GM19328 (cell line): ENCODE results near the gene RASGRP1.

Experiments
- ATAC-seq: cut with Tn5 transposase; IDR thresholded peaks from one replicate; pipeline ENCODE4 v1.9.1; 2021; ENCODE audit warnings: mild to moderate bottlenecking, moderate library complexity; ENCODE audit not compliant: unreplicated experiment

RASGRP1 gene

DNA sequence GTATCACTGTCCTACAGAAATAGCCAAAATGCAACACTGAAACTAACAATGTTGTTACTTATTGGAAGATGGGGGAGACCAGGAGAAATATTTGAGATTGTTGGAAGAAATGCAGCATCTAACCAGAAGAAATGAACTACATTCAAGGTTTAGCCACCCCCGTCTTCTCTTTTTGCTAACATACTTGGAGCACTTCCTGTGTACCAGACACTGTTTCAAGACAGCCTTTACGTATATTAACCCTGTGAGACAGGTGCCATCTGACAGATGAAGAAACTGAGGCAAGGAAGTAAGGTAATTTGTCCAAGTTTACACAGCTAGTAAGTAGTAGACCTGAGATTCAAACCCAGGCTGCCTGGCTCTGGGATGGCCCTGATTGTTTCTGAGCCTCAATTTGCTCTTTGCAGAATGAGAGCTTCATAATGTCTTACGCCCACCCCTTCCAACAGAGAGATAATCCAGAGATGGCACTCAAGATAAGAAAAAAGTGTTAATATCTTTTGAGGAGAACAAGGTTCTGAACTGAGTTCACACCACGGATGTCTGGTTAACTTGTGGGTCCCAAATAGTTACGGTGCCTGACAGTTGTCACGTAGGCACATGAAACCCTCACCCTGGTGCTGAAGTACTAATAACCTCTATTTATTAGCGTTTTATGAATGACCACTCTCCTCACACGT lies 26.1 kb downstream of the RASGRP1 start:
- no peak for ATAC-seq

DNA sequence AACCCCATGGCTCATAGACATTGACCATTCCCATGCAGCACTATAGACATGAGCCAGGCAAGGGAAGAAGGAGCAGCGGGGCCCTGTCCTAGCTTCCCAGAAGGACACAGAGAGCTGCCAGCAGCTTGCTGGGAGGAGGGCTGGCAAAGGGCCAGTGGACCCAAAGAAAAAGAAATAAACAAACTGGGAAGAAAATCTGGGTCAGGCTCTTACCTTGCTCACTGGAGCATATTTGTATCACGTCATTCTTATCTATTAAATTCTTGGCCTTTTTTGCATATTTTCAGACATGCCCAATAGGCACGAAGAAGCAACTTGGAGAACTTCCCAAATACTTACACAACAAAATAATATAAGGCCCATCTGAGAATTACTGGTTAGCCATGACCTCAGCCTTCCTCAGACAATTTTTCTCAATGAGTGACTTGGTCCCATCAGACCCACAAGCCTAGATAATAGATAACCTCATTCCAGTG lies 28.4 kb downstream of the RASGRP1 start:
- ATAC-seq: no peak

DNA sequence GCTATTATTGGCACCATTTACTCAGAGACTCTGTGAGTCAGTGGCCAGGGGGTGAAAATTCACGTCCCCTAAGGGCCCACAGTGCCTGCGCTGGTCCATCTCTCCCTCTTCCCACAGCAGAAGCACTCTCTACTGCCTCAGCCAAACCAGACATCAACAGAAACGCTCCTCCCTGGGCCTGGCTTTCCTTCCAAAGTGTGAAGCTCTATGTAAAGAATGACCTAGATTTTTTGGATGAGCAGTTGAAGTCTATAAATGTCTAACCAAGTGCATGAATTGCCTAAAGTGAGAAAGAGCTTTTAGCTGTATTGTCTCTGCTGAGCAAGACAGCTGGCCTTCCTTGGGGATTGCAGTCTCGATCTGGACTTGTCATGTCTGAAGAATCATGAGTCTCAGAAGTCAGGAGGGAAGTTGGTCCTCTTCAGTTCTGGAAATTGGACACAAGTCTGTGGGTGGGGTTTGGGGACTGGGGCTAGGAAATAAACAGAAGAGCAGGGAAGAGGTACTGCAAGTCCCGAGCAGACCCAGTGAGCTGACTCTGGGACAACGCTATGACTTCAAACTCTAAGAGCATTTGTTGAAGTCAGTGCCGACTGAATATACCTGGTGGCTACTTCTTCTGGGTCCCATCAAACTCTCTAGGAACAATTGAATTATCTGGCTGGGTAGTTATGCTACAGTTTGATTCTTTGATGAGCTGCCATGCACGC lies 29.0 kb downstream of the RASGRP1 start:
- no peak for ATAC-seq

DNA sequence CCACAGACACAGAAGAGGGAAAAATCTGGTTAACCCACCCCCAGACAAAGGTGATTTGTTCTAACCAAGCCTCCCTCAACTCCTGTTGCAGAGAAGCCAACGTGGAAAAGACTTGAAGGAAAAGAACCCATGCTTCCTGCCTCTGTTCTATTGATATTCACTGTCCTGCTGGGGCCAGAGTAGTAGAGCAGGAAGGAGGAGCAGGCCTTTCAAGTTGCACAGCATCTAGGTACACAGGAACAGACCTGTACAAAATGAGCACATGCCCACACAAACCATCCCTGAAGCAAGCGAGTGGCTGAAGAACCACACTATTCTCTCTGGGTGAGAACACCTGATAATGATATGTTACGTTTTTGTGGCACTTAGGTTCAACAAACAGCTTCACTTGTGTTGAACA lies 29.9 kb downstream of the RASGRP1 start:
- no peak for ATAC-seq

DNA sequence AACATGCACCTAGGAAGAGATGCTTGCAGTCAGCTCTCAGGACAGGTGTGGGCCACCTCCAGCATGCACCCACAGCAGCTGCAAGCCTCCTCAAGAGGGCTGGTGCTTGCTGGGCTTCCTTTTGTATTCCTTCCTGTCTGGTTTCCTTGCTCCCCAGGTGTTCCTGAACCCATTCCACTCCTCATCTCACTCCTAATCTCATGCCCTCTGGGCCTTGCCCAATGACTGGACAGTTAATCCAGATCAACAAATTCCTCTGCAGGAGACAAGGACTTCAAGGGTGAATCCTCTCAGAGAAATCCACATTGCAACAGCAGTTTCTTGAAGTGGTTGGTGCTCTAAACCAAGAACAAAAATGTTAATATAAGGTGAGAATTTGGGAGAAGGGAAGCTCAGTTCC lies 30.7 kb downstream of the RASGRP1 start:
- no peak for ATAC-seq

DNA sequence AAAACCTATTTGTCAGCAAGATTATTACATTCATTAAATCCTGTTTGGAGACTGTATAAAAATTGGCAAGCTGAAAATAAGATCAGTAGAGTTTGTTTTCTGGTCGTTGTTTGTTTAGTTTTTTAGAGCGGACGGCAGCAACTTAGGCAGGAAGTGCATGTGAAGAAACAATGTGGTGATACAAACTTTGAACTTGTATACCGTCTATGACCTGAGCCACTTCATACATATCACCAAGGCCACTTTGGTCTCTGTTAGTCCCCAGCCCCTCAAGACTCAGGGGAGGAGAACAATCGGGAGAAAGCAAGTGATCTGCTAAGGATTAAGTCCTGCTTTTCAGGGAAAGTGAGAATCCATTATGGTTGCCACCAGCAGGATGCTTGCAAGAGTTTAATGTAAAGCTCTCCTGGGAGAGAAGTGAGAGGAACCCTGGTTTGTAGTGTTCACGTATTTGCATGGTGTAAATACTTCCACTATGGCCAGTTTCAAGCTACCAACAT lies 31.1 kb downstream of the RASGRP1 start:
- ATAC-seq: no peak

DNA sequence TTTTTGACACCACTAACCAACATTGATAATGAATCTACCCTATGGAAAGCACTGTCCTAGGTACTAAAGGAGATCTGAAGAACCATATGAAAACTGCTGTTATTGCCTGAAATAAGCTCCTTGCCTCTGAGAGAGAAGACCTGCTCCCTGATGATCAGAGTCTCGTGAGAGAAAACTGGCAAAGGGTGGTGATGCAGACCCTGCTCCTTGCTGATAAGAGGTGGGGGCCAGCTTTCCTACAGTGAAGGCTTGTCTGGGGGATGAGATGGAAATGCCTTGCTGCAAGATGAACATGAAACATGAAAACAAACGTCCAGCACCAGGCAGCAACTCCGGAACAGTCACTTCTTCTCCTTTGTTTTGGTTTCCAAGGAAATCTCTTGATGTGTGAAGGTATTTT lies 31.9 kb downstream of the RASGRP1 start:
- no peak for ATAC-seq

DNA sequence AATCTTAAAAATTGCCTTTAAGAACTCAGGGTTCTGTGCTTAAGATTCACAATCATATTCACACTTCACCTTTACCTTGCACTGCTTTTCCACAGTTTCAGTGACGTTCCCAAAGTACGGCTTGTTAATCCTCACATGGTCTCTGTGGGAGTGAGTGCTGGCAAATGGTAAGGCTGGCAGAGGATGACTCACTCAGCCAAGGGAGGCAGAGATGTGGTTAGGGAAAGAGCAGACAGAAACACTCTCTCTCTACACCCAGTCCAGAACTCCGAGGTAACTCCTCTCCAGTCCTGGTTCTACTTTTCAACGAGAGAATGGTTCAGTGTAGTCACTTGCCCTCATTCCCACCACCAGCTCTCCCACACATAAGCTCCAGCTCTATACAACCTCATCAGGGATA lies 33.1 kb downstream of the RASGRP1 start:
- ATAC-seq: no peak

DNA sequence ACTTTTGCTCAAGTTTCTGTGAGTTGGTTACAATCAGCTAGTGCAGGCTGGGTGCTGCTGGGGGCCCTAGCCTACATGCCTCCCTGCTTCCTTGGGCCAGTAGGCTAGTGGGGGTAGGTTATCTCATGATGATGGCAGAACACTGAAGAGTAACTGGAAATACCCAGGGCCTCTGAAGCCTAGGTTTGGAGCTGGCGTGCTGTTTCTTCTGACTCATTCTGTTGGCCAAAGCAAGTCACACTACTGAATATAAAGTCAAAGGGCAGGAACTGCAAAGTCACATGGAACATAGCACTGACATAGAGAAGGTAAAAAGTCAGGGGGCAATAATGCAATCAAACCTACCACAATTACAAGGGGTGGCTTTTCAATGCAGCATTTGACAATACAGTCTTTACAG lies 34.5 kb downstream of the RASGRP1 start:
- no peak for ATAC-seq

DNA sequence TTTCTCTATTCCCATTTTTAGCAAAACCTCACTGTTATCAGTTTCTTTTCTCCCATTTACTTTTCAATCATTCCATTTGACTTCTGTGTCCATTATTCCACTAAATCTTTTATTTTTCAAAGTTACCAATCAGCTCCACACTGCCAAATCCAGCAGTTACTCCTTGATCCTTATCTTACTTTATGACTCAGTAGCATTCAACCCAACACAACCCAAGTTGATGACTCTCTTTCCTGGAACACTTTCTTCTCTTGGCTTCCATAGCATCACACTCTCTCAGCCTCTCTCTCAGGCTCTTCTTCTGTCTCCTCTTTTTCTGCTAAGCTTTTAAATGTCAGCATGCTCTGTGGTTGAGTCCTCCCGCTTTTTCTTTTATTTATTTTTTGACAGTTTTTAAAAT lies 36.3 kb downstream of the RASGRP1 start:
- ATAC-seq: no peak

DNA sequence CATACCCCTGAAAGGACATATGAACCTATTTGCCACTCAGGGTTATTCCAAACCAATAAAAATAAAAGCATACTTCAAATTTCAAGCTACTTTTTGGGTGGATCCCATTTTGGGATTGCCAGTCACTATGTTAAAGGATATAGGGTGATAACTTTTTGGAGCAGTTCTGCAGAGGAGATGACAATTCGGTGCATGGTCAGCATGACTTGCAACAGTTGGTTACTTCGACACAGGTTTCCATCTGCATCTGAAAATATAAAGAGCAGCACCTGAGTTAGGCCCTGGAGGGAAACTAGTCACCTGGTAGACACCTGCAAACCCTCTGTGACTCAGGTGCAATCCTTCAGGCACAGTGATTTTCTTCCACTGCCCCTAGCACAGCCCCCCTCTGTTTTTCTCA lies 38.5 kb downstream of the RASGRP1 start:
- no peak for ATAC-seq

DNA sequence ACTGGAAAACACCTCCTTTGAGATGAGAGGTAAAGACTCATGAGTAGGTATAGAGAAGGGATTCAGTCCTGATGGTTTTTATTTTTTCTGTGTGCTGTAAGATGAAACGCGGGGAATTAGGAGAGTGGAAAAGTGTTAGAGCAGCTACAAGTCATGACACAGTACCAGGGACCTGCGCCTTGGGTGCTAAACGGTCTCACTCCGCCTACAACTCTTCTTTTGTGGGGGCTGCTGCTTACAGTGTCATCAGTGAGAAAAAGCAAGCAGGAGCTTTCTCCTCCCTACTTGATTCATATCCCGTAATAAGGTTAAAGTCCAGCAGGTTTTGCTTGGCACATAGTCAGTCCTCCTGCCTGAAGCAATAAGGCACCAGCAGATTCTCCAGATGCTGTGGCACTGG lies 39.1 kb downstream of the RASGRP1 start:
- no peak for ATAC-seq

DNA sequence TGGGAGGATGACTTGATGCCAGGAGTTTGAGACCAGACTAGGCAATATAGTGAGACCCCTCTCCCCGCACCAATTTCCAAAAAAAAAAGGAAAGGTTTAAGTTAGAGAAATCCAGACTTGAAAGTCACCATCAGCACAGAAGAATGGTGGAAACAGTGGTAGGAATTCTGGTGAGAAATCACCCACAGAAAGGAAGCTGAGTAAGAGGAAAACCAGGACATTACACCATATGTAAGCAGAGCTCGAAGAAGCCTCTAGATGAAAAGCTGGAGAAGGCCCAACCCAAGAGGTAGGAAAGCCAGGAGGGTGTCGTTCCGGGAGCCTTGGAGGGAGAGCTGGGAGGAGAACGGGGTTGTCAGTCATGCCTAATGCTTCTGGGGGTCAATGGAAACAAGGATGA lies 40.5 kb downstream of the RASGRP1 start:
- no peak for ATAC-seq

DNA sequence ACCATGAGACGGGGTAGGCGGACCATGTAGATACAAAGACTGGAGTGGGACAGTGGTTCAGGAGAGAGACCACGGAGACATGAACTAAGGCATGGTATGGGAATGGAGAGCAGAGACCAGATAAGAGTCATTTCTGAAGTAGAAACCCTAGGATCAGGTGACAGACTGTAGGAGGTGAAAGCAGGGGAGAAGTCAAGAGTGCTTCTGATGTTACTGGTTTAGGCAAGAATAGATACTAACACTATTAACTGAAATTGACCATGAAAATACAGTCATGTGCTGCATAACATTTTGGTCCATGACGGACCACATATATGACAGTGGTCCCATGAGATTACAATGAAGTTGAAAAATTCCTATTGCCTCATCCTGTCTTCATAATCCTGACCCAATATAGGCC lies 41.7 kb downstream of the RASGRP1 start:
- ATAC-seq: no peak

DNA sequence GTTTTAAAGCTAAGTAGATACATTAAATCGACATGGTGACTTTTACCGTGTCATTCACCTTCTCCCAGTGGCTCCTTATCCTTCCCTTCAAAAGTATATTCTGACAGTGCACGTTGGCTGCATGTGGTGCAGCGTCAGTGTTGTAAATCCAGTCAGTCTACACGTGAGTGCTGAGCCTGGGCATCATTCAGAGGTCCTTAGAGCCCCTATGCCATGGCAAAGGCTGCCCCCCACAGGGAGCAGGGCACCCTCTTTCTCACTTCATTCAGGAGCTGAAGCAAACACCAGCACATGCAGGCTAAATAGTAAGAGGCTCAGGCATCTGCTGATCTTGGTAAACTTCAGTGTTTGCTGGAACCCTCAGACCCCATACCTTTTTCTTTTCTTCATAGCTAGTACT lies 43.3 kb downstream of the RASGRP1 start:
- ATAC-seq: no peak

DNA sequence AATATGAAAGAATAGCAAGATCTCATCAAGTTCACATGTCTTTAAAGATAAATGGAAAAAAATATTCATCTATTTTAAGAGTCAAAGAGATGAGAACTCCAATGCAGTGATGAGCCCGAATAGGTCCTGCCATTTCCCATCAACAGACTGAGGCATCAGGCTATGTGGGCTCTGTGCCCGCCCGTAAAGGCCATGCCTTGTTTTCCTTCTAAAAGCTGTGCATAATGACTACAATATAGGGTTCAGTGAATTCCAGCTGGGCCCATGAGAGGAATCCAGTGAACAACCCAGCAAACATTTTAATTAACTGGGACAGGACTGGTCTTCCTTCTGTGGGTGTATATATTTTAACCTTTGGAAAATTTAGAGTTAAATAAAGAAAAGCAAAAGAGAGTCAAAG lies 44.6 kb downstream of the RASGRP1 start:
- no peak for ATAC-seq

DNA sequence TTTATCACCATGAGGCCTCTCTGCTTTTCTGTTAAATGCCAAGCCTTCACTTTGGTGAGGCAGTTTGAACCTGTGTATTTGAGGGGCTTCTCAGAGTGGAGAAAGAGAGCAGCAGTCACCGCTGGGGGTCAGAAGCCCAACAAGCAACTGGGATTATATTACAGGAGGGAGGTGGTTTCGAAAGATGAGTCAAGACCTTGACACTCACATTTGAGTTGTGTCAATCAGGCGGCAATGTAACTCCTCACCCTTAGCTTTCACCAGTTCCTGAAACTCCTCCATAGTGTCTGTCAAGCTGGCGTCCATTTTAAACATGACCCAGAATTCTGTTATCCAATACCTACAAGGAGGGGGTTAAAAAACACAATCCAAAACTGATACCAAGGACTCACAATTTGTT lies 46.5 kb downstream of the RASGRP1 start:
- no peak for ATAC-seq

DNA sequence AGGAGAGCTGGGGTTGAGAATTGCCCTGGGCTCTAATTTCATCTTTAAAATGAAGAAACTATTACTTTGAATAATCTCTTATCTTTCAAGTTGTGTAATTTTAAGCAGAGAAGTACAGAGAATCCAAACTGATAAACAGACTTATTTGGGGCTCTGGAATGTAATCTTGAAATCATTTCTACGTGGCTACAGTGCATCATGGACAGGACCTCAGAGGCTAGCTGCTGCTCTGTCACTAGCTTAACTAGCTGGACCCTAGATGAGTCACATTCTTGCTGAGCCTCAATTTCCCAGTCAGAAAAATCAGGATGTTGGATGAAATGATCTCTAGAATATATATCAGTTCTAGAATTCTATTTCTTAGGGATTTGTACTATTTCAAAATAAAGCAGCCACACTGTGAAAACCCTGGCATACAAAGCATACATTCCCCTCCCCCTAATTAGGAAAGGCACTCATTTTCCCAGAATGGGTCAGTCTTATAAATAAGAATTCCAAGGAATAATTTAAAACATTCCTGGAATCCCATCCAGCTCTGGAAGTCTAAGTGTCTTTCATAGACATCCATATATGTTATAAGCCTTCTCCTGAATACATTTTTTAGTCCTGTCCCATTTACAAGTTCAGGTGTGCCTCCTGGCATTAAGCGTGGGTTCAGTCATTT lies 47.2 kb downstream of the RASGRP1 start:
- no peak for ATAC-seq

DNA sequence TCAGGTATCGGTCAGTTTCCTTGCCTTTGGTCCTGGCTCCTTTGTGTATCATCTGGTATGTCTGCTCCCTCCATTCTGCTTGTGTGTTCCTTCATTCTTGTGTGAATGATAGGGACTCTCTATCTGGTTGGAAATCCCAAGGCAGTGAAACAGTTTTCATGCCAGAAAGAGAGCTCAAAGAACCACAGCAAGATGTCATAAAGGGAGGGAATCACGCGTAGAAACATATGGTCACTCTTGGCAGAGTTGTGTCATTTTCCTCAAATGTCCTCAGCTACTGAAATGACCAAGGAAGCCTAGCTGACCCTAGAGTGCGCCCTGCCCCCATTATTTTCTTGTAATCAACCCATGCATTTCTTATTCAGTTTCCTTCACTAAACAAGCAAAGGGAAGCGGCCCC lies 48.0 kb downstream of the RASGRP1 start:
- no peak for ATAC-seq

DNA sequence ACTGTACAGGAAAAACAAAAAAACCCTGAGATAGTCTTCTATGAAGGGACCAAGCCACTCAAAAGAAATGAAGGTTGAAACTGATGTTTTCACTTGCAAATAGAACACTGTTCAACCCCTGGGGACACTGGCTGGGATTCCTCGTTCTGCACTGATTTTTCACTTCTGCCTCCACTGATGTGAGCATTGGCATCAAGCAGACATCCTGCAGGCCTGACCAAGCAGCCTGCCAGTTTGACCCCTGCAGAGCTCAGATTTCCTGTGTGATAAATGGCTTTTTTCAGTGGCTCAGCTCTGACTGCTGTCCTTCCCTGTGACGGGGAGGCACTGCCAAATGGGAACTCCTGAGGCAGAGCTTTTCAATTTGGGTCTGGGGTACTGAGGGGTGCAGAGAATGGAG lies 50.0 kb downstream of the RASGRP1 start:
- ATAC-seq: no peak

DNA sequence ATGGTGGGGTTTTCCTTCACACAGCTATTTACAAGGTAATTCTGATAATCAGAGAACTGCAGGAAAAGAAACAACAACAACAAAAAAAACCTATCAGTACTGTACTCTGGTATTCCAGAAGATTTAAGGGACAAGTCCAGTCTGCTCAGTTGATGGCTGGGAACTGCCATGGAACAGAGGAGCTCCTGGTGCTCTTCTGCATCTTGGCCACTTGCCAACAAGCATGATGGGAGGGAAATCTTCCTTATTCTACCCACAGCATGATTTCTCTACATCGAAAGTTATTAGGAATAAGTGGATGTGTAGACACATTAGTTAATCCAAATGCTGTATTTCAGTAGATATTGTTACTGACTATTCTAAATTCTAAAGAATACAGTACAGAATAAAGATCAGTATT lies 51.7 kb downstream of the RASGRP1 start:
- ATAC-seq: no peak

DNA sequence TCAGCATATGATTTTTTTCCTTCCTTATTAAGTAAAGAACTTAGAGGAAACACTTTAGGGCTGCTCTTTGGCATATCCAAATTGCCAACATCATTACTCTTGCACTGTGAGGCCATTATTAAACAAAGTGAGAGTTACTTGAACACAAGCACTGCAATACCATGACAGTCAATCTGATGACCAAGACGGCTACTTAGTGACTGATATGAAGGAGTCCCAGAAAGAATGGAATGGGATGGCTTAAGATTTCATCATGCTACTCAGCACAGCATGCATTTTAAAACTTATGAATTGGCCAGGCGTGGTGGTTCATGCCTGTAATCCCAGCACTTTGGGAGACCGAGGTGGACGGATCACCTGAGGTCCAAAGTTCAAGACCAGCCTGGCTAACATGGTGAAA lies 55.5 kb downstream of the RASGRP1 start:
- ATAC-seq: no peak
